ENCODE data around the gene FHAD1.

Gene FHAD1

DNA sequence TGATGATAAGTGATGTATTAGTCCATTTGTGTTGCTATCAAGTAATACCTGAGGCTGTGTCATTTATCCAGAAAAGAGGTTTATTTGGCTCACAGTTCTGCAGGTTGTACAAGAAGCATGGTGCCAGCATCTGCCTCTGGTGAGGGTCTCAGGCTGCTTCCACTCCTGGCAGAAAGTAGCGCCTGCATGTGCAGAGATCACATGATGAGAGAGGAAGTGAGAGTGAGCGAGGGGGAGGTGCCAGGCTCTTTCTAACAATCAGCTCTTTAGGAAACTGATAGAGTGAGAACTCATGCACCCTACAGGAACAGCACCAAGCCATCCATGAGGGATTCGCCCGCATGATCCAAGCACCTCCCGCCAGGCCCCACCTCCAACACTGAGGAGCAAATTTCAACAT, 2.2 kb upstream of the FHAD1 start:
- Histone ChIP-seq H3K9me3 (ENCODE audit: severe bottlenecking) (no peaks in the 10 kb centered on the region), H3K4me3 (ENCODE audit: severe bottlenecking) (no peak overlapping the region), H3K27me3 (ENCODE audit: insufficient read depth, poor library complexity, severe bottlenecking) (no peaks in the 10 kb centered on the region), H3K36me3 (ENCODE audit: low read depth) (no peaks in the 10 kb centered on the region), H3K27ac (ENCODE audit: poor library complexity, severe bottlenecking) (no peak overlapping the region), H3K4me1 (ENCODE audit: insufficient read depth, poor library complexity, severe bottlenecking) (peaks cover 10% of the 10 kb centered on the region)
- TF ChIP-seq, protein P1, sequence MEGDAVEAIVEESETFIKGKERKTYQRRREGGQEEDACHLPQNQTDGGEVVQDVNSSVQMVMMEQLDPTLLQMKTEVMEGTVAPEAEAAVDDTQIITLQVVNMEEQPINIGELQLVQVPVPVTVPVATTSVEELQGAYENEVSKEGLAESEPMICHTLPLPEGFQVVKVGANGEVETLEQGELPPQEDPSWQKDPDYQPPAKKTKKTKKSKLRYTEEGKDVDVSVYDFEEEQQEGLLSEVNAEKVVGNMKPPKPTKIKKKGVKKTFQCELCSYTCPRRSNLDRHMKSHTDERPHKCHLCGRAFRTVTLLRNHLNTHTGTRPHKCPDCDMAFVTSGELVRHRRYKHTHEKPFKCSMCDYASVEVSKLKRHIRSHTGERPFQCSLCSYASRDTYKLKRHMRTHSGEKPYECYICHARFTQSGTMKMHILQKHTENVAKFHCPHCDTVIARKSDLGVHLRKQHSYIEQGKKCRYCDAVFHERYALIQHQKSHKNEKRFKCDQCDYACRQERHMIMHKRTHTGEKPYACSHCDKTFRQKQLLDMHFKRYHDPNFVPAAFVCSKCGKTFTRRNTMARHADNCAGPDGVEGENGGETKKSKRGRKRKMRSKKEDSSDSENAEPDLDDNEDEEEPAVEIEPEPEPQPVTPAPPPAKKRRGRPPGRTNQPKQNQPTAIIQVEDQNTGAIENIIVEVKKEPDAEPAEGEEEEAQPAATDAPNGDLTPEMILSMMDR (IDR thresholded peaks at IDR 0.05; ENCODE audit: poor library complexity, severe bottlenecking) = no peak
- ATAC-seq (ENCODE audit: low read depth) (no peak), DNase-seq (ENCODE audit: low spot score) (no peak)

DNA sequence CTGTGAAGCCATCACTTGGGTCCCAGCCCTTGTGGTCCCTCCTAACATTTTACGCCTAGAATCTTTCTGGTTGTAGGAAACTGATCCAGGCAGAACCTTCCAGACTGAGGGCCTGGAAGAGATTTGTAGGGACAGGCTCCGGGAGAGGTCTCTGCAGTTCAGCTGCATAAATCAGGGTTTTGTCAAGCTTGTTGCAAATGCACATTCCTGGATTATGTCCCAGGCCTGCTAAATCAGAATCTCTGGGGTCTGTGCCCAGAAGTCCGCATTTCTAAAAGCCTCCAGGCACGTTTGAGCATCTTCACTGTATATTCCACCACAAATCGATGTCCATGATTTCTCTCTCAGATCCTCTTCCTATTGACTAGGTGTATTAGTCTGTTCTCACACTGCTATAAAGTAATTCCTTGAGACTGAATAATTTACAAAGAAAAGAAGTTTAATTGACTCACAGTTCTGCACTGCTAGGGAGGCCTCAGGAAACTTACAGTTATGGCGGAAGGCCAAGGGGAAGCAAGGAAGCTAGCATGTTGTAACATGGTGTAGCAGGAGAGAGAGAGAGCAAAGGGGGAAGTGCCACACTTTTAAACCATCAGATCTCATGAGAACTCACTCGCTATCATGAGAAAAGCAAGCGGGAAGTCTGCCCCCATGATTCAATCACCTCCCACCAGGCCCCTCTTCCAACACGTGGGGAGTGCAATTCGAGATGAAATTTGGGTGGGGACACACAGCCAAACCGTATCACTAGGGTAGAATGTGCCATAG, 1.2 kb upstream of the FHAD1 start:
- no peak overlapping the region for H3K4me3 ChIP-seq (ENCODE audit: severe bottlenecking)
- H3K27me3 ChIP-seq (ENCODE audit: insufficient read depth, poor library complexity, severe bottlenecking) = no peaks in the 10 kb centered on the region
- DNase-seq (ENCODE audit: low spot score) = no peak
- TF ChIP-seq, protein P1 (IDR thresholded peaks at IDR 0.05; ENCODE audit: poor library complexity, severe bottlenecking) = no peak
- ATAC-seq (ENCODE audit: low read depth) = 0 out of 3 replicates have a peak, but pooled peaks have one; percentile 27
- H3K27ac ChIP-seq (ENCODE audit: poor library complexity, severe bottlenecking) = peak overlapping the region; percentile 32
- H3K9me3 ChIP-seq (ENCODE audit: severe bottlenecking) = no peaks in the 10 kb centered on the region
- peaks cover 10% of the 10 kb centered on the region for H3K4me1 ChIP-seq (ENCODE audit: insufficient read depth, poor library complexity, severe bottlenecking)
- H3K36me3 ChIP-seq (ENCODE audit: low read depth) = no peaks in the 10 kb centered on the region

DNA sequence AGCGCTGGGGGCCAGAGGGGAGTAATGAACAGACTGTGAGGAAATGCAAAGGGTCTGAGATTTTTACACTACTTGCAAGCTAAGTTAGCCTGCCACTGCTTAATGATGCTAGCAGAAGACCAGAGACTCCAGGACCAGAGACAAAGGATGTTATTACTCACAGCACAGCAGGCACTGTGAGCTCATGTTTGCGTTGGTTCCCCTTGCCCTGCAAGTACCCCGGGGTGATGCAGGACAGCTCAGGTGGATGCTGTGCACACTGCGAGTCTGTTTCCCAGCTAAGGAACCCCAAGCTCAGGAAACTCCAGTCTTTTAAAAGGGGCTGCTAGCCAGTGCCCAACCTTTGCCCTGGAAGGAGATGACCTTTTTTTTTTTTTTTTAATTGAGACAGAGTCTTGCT, 1.2 kb downstream of the FHAD1 start:
- ATAC-seq (ENCODE audit: low read depth) (no peak), DNase-seq (ENCODE audit: low spot score) (peak; percentile 10)
- Histone ChIP-seq H3K36me3 (ENCODE audit: low read depth) (no peaks in the 10 kb centered on the region), H3K4me3 (ENCODE audit: severe bottlenecking) (no peak overlapping the region), H3K27ac (ENCODE audit: poor library complexity, severe bottlenecking) (no peak overlapping the region), H3K4me1 (ENCODE audit: insufficient read depth, poor library complexity, severe bottlenecking) (peaks cover 10% of the 10 kb centered on the region), H3K27me3 (ENCODE audit: insufficient read depth, poor library complexity, severe bottlenecking) (no peaks in the 10 kb centered on the region), H3K9me3 (ENCODE audit: severe bottlenecking) (no peaks in the 10 kb centered on the region)
- TF ChIP-seq, protein P1 (IDR thresholded peaks at IDR 0.05; ENCODE audit: poor library complexity, severe bottlenecking) = no peak

DNA sequence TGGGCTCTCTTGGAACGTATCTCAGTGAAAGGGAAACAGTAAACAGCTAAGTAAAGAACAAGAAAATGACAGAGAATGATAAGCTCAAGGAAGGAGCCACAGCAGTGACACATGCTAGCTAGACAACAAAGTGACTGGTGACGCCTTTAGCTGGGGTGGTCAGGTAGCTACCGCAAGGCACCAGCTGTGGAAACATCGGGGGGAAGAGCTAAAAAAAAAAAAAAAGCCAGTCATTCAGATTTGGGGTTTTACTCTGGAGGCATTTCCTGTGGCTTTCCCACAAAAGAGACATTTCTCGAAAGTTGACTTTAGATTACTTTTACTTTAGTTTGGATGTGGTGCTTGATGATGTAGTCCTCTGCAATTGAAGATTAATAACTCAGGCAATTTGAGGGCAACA, 2.1 kb downstream of the FHAD1 start:
- DNase-seq (ENCODE audit: low spot score) = no peak
- TF ChIP-seq, protein P1 (IDR thresholded peaks at IDR 0.05; ENCODE audit: poor library complexity, severe bottlenecking) = no peak
- H3K4me3 ChIP-seq (ENCODE audit: severe bottlenecking) = no peak overlapping the region
- no peak overlapping the region for H3K27ac ChIP-seq (ENCODE audit: poor library complexity, severe bottlenecking)
- H3K9me3 ChIP-seq (ENCODE audit: severe bottlenecking) = no peaks in the 10 kb centered on the region
- no peak for ATAC-seq (ENCODE audit: low read depth)
- no peaks in the 10 kb centered on the region for H3K27me3 ChIP-seq (ENCODE audit: insufficient read depth, poor library complexity, severe bottlenecking)
- H3K36me3 ChIP-seq (ENCODE audit: low read depth) = no peaks in the 10 kb centered on the region
- peaks cover 10% of the 10 kb centered on the region for H3K4me1 ChIP-seq (ENCODE audit: insufficient read depth, poor library complexity, severe bottlenecking)
